Activated T-helper 2 cell treated with anti-CD3 and anti-CD28 coated beads, Interferon-gamma antibody, Interleukin-2, Interleukin-4, amounts not matched to agents 10 μg/mL and 5 μg/mL and 100 μg/mL, durations not matched to agents 14 hours and 24 hours and 36 hours (primary cell): ENCODE results near the gene HRK. TPM values are rescaled to one million over a fixed set of nuclear protein-coding genes. Genes with fewer than 3 reads are reported as not detected.
A peak's percentile ranks its signal among the peaks of the same experiment; 100 is the strongest.

Experiments used
- DNase-seq: peaks from one replicate; pipeline ENCODE4 v3.0.0; 2021; ENCODE audit warnings: low spot score
- H3K27ac Mint-ChIP-seq: one replicate; pipeline ENCODE4 v1.8.0; 2021; ENCODE audit warnings: mixed read lengths
- H3K27me3 Mint-ChIP-seq: one replicate; pipeline ENCODE4 v1.8.0; 2021; ENCODE audit warnings: low read depth, mixed read lengths
- H3K36me3 Mint-ChIP-seq: one replicate; pipeline ENCODE4 v1.8.0; 2021; ENCODE audit warnings: low read depth, mixed read lengths
- H3K4me1 Mint-ChIP-seq: one replicate; pipeline ENCODE4 v1.8.0; 2021; ENCODE audit warnings: low read depth, mixed read lengths
- H3K4me3 Mint-ChIP-seq: one replicate; pipeline ENCODE4 v1.8.0; 2021; ENCODE audit warnings: low read depth, mild to moderate bottlenecking, moderate library complexity, mixed read lengths
- H3K9me3 Mint-ChIP-seq: one replicate; pipeline ENCODE4 v1.8.0; 2021; ENCODE audit warnings: mixed read lengths
- intact Hi-C: fragments of 100-400 bp; cut with micrococcal nuclease; formaldehyde crosslinking; loops from one replicate; pipeline ENCODE4 v1.15.1; 2023
- total RNA-seq: library from RNA; stranded (reverse); gene quantifications from 2 replicates; pipeline ENCODE4 v1.2.3, GENCODE V29; 2022

HRK gene
- total RNA-seq, 1 donor from 2014 or later, result not detected

DNA sequence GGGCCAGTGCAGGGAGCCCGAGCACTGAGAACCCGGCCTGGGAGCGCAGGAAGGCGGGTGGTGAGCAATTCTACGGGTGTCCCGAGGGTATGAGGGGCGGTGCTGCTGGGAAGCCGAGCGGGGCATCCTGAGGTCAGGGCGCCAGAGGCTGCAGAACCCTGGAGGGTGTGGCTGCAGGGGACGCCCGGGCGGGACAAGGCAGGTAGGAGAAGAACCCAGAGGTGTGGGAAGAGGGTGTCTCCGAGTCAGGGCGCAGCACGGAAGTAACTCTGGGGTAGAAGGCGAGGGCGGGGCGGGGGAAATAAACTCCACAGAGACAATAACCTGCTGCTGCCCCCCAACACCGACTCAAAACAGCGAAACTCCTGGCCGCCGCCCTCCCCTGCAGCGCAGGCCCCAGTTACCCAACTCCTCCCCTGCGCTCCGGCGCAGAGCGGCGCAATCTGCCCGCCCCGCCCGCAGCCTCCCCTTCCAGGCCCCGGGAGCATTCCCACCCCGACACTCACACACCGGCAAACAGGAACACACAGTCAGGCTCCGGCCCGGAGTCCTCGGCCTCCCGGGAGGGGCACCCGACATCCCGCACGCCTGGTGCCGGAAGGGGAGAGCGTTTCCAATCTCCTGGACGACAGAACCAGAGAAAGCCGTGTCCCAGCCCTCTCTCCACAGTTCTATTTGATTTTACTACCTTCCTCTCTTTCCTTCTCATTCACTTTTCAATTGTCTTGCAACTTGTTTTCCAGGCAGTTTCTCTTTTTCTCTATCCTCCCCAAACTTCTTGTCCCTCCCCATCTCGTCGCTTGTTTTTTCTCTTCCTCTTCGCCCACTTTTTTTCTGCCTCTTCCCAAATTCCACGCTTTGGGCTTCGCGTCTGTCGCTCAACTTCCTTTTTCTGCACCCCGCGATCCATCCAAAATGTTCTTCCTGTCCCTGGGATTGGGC, 2.4 kb downstream of the HRK start:
- H3K4me1 Mint-ChIP-seq, result peaks cover 14% of the 10 kb centered on the region
- intact Hi-C loops, result no loop called here
- H3K27me3 Mint-ChIP-seq, result peaks cover 69% of the 10 kb centered on the region
- H3K9me3 Mint-ChIP-seq, result peaks cover 4% of the 10 kb centered on the region
- peaks cover 4% of the 10 kb centered on the region for H3K36me3 Mint-ChIP-seq
- no peak for DNase-seq
- peak overlapping the region; percentile 30 for H3K27ac Mint-ChIP-seq
- H3K4me3 Mint-ChIP-seq, result no peak overlapping the region

DNA sequence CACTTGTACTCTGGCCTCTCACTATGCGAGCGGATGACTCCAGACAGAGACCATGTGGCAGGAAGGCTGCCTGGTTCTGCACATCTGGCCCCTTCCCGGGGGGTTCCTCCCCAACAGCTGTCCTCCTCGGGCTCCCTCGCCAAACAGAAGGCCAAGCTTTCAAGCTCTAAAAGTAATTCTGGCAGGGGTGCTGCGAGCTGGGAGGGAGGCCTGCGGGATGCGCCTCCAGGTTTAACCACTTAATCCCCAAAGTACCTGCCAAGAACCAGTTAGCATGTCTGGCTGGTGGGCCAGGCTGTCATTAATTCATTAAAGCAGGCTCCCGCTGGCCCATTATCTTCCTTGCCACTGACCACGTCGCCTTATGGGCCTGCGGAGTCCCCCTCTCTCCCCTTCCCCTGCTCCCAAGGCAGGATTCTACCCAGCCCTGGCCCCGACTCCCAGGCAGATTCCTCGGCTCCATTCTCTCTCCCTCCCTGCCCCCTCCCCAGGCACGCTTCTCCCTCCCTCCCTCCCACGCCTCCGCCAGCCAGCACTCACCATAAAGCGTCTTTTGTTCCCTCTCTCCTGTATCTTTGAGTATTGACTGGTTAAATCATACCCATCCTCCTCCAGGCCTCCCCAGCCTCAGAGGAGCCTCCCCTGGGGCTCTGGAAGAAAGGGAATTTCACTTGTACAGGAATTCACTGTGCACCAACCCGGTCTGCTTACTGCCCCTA, 4.9 kb downstream of the HRK start:
- no peak overlapping the region for H3K27ac Mint-ChIP-seq
- no peak overlapping the region for H3K4me3 Mint-ChIP-seq
- peaks cover 4% of the 10 kb centered on the region for H3K9me3 Mint-ChIP-seq
- peaks cover 48% of the 10 kb centered on the region for H3K27me3 Mint-ChIP-seq
- peaks cover 4% of the 10 kb centered on the region for H3K36me3 Mint-ChIP-seq
- peaks cover 14% of the 10 kb centered on the region for H3K4me1 Mint-ChIP-seq
- intact Hi-C loops, result no loop called here
- DNase-seq, result no peak

DNA sequence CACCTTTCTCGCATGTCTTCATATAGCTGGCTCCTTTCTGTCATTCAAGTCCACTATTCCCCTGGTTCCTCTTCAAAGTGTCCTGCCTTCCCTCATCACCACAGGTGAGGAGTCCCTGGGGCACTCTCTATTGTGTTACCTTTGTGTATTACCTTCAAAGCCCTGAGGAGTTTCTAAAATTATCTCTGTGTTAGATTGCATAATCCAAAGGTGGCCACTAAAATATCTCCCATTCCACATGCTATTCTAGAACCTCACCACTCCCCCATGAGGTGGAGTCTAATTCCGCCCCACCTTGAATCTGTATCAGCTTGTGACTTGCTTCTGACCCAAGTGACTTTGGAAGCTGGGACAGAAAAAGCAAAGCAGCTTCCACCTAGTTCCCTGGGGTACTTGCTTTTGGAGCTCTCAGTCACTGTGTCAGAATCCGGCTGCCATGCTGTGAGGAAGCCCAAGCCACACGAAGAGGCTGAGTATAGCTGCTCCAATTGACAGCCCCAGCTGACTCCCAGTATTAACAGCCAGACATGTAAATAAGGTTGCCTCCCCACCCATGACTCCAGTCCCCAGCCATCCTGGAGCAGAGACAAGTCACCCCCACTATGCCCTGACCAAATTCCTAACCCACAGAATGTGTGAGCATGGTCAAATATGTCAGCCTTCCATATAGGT, 6.8 kb downstream of the HRK start:
- peaks cover 37% of the 10 kb centered on the region for H3K27me3 Mint-ChIP-seq
- peaks cover 4% of the 10 kb centered on the region for H3K36me3 Mint-ChIP-seq
- intact Hi-C loops, result no loop called here

DNA sequence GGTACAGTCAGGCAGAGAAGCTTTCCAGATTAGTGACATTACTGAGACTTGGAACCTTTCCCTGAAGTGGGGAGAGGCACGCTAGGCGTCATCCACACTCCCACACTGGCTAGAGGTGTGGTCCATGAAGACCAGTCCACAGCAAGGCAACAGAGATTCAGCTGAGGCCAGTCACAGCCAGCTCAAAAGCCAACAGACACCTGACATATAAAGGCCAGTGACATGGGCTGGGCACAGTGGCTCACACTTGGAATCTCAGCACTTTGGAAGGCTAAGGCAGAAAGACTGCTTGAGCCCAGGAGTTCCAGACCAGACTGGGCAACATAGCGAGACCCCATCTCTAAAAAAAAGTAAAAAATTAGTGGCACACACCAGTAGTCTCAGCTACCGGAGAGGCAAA, 10.9 kb downstream of the HRK start:
- Mint-ChIP-seq H3K27ac (no peak overlapping the region), H3K4me1 (no peaks in the 10 kb centered on the region), H3K27me3 (peaks cover 8% of the 10 kb centered on the region), H3K9me3 (peaks cover 4% of the 10 kb centered on the region), H3K4me3 (no peak overlapping the region), H3K36me3 (no peaks in the 10 kb centered on the region)
- intact Hi-C loops, result no loop called here
- no peak for DNase-seq

More for the DNA sequence above, 6.8 kb downstream of the HRK start:
- H3K4me3 Mint-ChIP-seq, result no peak overlapping the region
- peaks cover 4% of the 10 kb centered on the region for H3K4me1 Mint-ChIP-seq
- H3K9me3 Mint-ChIP-seq, result peaks cover 4% of the 10 kb centered on the region
- H3K27ac Mint-ChIP-seq, result no peak overlapping the region
- DNase-seq, result no peak

DNA sequence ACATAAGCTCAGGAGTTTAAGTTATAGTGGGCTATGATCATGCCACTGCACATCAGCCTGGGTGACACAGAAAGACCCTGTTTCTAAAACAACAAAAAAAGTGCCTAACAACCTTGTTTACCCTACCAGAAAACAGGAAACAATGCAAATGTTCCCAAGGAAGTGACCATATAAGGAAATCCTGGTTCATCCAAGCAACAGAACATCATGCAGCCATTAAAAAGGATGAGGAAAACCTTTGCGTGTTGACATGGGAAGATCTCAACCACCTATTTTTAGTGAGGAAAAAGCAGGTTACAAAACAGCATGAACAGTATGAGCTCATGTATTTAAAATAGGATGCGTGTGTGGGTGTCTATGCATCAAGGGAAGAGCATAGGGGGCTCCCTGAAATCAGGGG, 13.7 kb downstream of the HRK start:
- H3K4me1 Mint-ChIP-seq, result no peaks in the 10 kb centered on the region
- H3K27me3 Mint-ChIP-seq, result peaks cover 1% of the 10 kb centered on the region
- H3K27ac Mint-ChIP-seq, result no peak overlapping the region
- no peak for DNase-seq
- H3K4me3 Mint-ChIP-seq, result no peak overlapping the region
- intact Hi-C loops, result no loop called here
- H3K9me3 Mint-ChIP-seq, result no peaks in the 10 kb centered on the region
- no peaks in the 10 kb centered on the region for H3K36me3 Mint-ChIP-seq

DNA sequence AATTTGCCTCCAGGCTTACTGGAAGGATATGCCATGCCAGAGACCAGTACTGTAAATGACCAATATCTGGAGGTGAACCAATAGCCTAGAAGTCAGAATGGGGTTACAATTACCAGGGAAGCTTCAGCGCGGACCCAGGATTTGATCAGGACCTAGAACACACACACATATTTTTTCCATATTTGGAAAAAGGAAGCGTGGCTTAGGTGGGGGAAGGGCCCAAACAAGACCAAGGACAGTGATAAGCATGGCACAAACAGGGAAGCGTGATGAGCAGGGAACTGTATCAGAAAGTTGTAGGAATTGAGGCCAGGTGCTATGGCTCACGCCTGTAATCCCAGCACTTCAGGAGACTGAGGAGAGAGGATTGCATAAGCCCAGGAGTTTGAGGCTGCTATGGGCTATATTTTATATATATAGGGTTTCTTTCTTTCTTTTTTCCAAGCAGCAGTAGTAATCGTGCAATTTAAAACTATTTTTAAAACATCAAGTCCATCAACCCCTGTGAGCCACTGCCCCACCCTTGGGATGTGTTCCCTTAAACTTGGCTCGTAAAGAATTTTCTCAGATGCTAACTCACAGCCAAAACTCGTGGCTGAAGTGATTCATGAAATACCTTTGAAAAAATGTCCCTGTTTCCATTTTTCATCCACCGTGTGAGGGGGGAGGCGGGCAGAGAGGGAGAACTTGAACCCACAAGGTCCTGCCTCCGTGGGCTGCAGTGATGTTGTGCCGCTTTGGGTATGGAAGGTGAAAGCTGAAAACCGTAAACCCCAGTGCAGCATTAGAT, 16.7 kb downstream of the HRK start:
- DNase-seq, result no peak
- Mint-ChIP-seq H3K36me3 (no peaks in the 10 kb centered on the region), H3K27me3 (peaks cover 14% of the 10 kb centered on the region), H3K4me1 (peaks cover 5% of the 10 kb centered on the region), H3K27ac (no peak overlapping the region), H3K9me3 (no peaks in the 10 kb centered on the region), H3K4me3 (no peak overlapping the region)
- intact Hi-C loops, result no loop called here

DNA sequence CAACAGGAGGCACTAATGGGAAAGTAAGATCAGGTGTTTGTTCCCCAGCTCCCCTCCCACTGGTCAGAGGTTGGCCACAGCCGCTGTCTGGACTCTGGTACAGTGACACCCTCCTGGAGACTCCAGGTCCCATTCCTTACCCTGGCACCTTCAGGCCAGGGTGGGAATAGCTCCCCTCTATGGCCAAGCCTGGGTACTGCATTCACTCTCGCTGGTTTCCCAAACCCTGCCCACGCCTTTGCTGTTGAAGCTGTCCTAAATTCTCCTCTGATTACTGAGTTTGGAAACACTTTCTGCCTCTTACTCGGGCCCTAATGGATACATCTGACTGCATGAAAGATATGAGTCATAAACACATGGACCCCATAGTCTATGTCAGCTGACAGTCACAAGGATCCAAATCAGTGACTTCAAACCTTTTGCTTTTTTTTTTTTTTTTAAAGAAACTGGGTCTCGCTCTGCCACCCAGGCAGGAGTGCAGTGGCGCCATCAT, 17.9 kb downstream of the HRK start:
- no peak overlapping the region for H3K4me3 Mint-ChIP-seq
- H3K27ac Mint-ChIP-seq, result no peak overlapping the region
- no peak for DNase-seq
- no peaks in the 10 kb centered on the region for H3K36me3 Mint-ChIP-seq
- no peaks in the 10 kb centered on the region for H3K9me3 Mint-ChIP-seq
- intact Hi-C loops, result no loop called here
- H3K27me3 Mint-ChIP-seq, result peaks cover 19% of the 10 kb centered on the region
- peaks cover 5% of the 10 kb centered on the region for H3K4me1 Mint-ChIP-seq

DNA sequence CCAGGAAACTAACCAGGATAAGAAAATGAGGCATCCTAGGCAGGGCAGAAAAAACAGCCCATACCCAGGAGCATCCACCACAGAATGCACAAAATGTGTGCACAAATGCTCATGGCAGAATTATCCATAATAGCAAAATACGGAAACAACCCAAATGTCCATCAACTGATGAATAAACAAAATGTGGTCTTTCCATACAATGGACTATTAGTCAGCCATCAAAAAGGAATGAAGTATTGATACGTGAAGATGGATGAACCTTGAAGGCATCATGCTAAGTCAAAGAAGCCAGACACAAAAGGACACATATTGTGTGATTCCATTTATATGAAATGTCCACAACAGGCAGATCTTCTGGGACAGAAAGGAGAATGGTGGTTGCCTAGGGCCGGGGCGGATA, 19.1 kb downstream of the HRK start:
- DNase-seq, result no peak
- no peaks in the 10 kb centered on the region for H3K36me3 Mint-ChIP-seq
- H3K4me1 Mint-ChIP-seq, result peaks cover 5% of the 10 kb centered on the region
- intact Hi-C loops, result no loop called here
- no peaks in the 10 kb centered on the region for H3K9me3 Mint-ChIP-seq
- no peak overlapping the region for H3K27ac Mint-ChIP-seq
- H3K4me3 Mint-ChIP-seq, result no peak overlapping the region
- peaks cover 27% of the 10 kb centered on the region for H3K27me3 Mint-ChIP-seq

DNA sequence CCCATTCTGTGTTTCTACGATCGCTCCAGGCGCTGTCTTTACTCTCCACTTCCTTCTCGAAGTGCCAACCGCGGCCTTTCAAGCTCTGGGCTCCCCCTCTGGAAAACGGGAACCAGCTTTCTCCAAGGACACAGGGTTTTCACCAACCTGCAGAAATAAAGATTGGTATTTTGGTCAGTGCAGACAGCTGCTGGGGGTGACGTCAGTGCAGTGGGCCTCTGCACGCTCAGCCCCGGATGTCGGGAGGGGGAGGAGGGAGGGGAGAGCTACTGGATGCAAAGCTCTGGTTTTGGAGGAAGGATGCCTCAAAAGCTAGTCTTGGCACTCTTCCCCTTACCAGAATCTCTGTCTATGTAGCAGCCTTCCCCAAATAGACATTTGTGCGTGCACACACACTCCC, 19.9 kb downstream of the HRK start:
- peak; percentile 19 for DNase-seq
- peaks cover 5% of the 10 kb centered on the region for H3K4me1 Mint-ChIP-seq
- peaks cover 25% of the 10 kb centered on the region for H3K27me3 Mint-ChIP-seq
- no peak overlapping the region for H3K27ac Mint-ChIP-seq
- intact Hi-C loops, result no loop called here
- H3K36me3 Mint-ChIP-seq, result no peaks in the 10 kb centered on the region
- no peak overlapping the region for H3K4me3 Mint-ChIP-seq
- no peaks in the 10 kb centered on the region for H3K9me3 Mint-ChIP-seq

DNA sequence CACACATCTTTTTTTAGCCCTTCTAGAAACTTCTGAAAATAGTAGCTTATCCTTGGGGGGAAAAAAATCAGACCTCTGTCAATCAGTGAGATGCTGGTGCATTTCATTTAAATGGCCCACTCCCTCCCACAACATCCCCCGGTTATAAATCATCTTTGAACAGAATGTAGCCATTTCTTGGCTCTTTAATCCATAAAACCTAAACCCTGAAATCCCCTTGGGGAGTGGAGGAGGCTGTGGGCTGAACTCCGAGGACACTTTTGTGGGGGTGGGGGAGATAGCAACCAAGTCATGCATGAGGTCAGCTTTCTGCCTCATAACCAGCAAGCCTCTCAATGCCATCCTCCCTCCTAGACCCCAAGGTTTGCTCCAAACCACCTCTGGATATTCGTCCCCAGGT, 21.0 kb downstream of the HRK start:
- Mint-ChIP-seq H3K9me3 (no peaks in the 10 kb centered on the region), H3K4me3 (no peak overlapping the region), H3K36me3 (no peaks in the 10 kb centered on the region), H3K27me3 (peaks cover 25% of the 10 kb centered on the region), H3K4me1 (peaks cover 5% of the 10 kb centered on the region), H3K27ac (no peak overlapping the region)
- intact Hi-C loops, result no loop called here
- DNase-seq, result no peak

DNA sequence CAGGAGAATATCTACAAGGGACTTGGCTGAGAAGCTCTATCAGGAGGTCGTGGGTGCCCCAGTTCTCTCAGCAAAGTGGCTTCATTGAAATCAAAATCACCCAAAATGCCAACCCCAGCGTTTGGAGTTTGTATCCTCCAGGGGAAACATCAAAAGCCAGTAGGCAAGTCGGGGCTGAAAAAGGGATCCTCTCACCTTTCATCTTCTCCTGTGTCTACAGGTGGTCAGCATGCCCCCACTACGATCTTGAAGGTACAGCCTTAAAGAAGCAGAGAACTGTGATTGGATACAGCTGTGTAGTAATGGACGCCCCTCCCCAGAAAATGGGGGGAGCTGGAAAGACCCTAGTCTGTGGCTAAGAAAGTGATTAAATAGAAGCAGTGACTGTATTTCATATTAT, 22.2 kb downstream of the HRK start:
- DNase-seq, result no peak
- no peak overlapping the region for H3K4me3 Mint-ChIP-seq
- peaks cover 25% of the 10 kb centered on the region for H3K27me3 Mint-ChIP-seq
- H3K9me3 Mint-ChIP-seq, result no peaks in the 10 kb centered on the region
- no peak overlapping the region for H3K27ac Mint-ChIP-seq
- H3K36me3 Mint-ChIP-seq, result no peaks in the 10 kb centered on the region
- intact Hi-C loops, result no loop called here
- H3K4me1 Mint-ChIP-seq, result peaks cover 5% of the 10 kb centered on the region

DNA sequence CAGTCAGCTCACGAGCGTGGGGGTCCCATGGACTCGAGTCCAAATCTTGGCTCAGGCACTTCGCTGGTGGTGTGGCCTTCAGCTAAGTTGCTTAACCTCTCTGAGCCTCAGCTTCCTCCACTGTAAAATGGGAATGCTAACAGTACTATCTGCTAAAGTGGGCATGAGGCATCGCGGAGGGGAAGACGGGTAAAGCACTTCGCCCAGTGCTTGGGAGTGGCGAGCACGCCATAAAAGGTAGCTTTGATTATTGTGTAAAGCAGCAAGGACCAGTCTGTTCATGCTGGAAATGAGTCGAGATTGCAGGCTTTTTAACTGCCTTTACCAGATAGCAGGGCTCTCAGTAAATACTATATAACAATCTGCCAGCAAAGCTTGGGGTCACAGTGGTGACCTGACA, 24.5 kb downstream of the HRK start:
- Mint-ChIP-seq H3K36me3 (no peaks in the 10 kb centered on the region), H3K27me3 (peaks cover 24% of the 10 kb centered on the region), H3K4me1 (peaks cover 4% of the 10 kb centered on the region), H3K9me3 (no peaks in the 10 kb centered on the region), H3K27ac (no peak overlapping the region), H3K4me3 (no peak overlapping the region)
- DNase-seq, result no peak
- intact Hi-C loops, result no loop called here
